HL-60 (cell line): ENCODE data around the gene AKR1E2.

Experiments
- CTCF ChIP-seq: IDR thresholded peaks from one replicate; pipeline ENCODE4 v1.5.1; 2011; ENCODE audit warnings: low read length, control low read depth, inconsistent platforms; ENCODE audit not compliant: insufficient read depth
- GABPA ChIP-seq: IDR thresholded peaks from 2 replicates; pipeline ENCODE4 v1.6.1; 2012; ENCODE audit warnings: low read depth
- POLR2AphosphoS5 ChIP-seq: IDR thresholded peaks from 2 replicates; pipeline ENCODE4 v1.6.1; 2012; ENCODE audit warnings: low read depth
- REST ChIP-seq: IDR thresholded peaks from 2 replicates; pipeline ENCODE4 v1.6.1; 2012; ENCODE audit warnings: low read depth; ENCODE audit not compliant: insufficient replicate concordance
- SPI1 ChIP-seq: IDR thresholded peaks from 2 replicates; pipeline ENCODE4 v1.6.1; 2012; ENCODE audit warnings: low read depth, mild to moderate bottlenecking, borderline replicate concordance

DNA sequence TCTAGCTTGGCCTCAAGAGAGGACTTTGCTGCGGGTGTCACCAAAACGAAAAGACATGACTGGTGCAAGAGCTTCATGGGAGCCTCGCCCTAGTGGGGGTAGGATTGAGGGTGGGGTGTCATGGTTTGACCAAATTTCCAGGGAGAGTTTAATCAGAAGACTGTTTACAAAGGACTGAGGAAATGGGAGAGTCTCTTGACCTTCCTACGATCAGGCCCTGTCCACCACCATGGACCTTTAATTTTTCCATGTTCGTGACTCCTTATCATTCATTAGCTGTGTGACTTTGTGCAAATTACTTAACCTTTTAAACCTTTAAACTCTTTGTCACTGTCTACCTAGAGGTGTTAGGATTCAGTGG, 23.0 kb downstream of the AKR1E2 start:
- no peak for TF ChIP-seq CTCF
- TF ChIP-seq REST, result no peak
- TF ChIP-seq POLR2AphosphoS5, result no peak
- no peak for TF ChIP-seq GABPA
- TF ChIP-seq SPI1, result no peak
